HL-60/S4 (cell line): Measurements from ENCODE around the gene ACYP2.
"Not testable (repeated sequence)": the region's sequence is repeated elsewhere in the genome, so short reads cannot be mapped to it uniquely, and the experiment has no call there.

Source experiments
- in situ Hi-C: fragments of 300-500 bp; cut with MboI; formaldehyde crosslinking; loops from 2 replicates; pipeline ENCODE4 v1.14.3; 2022; ENCODE audit warnings: low sequenced_read_pairs

ACYP2 gene

GRCh38 chr2:54096141-54096540, 19.3 kb upstream of the ACYP2 start:
- in situ Hi-C loops, result not testable (repeated sequence)

GRCh38 chr2:54097124-54097523, 18.3 kb upstream of the ACYP2 start:
- in situ Hi-C loops, result no loop called here

- in situ Hi-C loops, result no loop called here
These were observed 16.0 kb upstream of the ACYP2 start for GRCh38 chr2:54099370-54099769.

- in situ Hi-C loops, result loop anchor here (25.0 kb wide), 3 partner anchors 412 to 1062 kb away; partner anchors contain the start of gene EML6
These were observed 15.4 kb upstream of the ACYP2 start for GRCh38 chr2:54099829-54100585.

GRCh38 chr2:54100772-54101171, 14.6 kb upstream of the ACYP2 start:
- in situ Hi-C loops, result loop anchor here (25.0 kb wide), 3 partner anchors 412 to 1062 kb away; partner anchors contain the start of gene EML6

GRCh38 chr2:54103454-54104314, 11.7 kb upstream of the ACYP2 start:
- in situ Hi-C loops, result loop anchor here (25.0 kb wide), 3 partner anchors 409 to 1059 kb away; partner anchors contain the start of gene EML6

- in situ Hi-C loops, result loop anchor here (25.0 kb wide), 3 partner anchors 405 to 1055 kb away; partner anchors contain the start of gene EML6
These were observed 8.6 kb upstream of the ACYP2 start for GRCh38 chr2:54106631-54107454.

- in situ Hi-C loops, result loop anchor here (25.0 kb wide), 3 partner anchors 405 to 1055 kb away; partner anchors contain the start of gene EML6
These were observed 8.0 kb upstream of the ACYP2 start for GRCh38 chr2:54107455-54107764.

GRCh38 chr2:54107903-54108615, 7.4 kb upstream of the ACYP2 start:
- in situ Hi-C loops, result loop anchor here (25.0 kb wide), 3 partner anchors 404 to 1054 kb away; partner anchors contain the start of gene EML6

- in situ Hi-C loops, result loop anchor here (25.0 kb wide), 3 partner anchors 402 to 1052 kb away; partner anchors contain the start of gene EML6
These were observed 5.6 kb upstream of the ACYP2 start for GRCh38 chr2:54109848-54110247.

GRCh38 chr2:54114479-54114878, 936 bp upstream of the ACYP2 start:
- in situ Hi-C loops, result loop anchor here (25.0 kb wide), 3 partner anchors 398 to 1048 kb away; partner anchors contain the start of gene EML6

- in situ Hi-C loops, result loop anchor here (25.0 kb wide), 3 partner anchors 397 to 1047 kb away; partner anchors contain the start of gene EML6
These were observed 505 bp upstream of the ACYP2 start for GRCh38 chr2:54114936-54115283.

- in situ Hi-C loops, result loop anchor here (25.0 kb wide), 3 partner anchors 396 to 1046 kb away; partner anchors contain the start of gene EML6
These were observed 1.2 kb downstream of the ACYP2 start for GRCh38 chr2:54116598-54116997.

GRCh38 chr2:54120950-54121349, 5.5 kb downstream of the ACYP2 start:
- in situ Hi-C loops, result loop anchor here (25.0 kb wide), 3 partner anchors 391 to 1041 kb away; partner anchors contain the start of gene EML6

GRCh38 chr2:54122171-54122935, 6.9 kb downstream of the ACYP2 start:
- in situ Hi-C loops, result loop anchor here (25.0 kb wide), 3 partner anchors 390 to 1040 kb away; partner anchors contain the start of gene EML6

- in situ Hi-C loops, result loop anchor here (25.0 kb wide), 3 partner anchors 389 to 1039 kb away; partner anchors contain the start of gene EML6
These were observed 7.5 kb downstream of the ACYP2 start for GRCh38 chr2:54122939-54123338.

GRCh38 chr2:54127174-54127573, 11.8 kb downstream of the ACYP2 start:
- in situ Hi-C loops, result not testable (repeated sequence)

- in situ Hi-C loops, result no loop called here
These were observed 17.6 kb downstream of the ACYP2 start for GRCh38 chr2:54133056-54133455.

GRCh38 chr2:54139210-54139609, 23.8 kb downstream of the ACYP2 start:
- in situ Hi-C loops, result no loop called here
